GM19328 (cell line): ENCODE measurements around the gene TRDMT1.

ENCODE experiments used
- ATAC-seq: cut with Tn5 transposase; IDR thresholded peaks from one replicate; pipeline ENCODE4 v1.9.1; 2021; ENCODE audit warnings: mild to moderate bottlenecking, moderate library complexity; ENCODE audit not compliant: unreplicated experiment

The TRDMT1 gene

GRCh38 chr10:17101910-17102266 is 99.6 kb downstream of the TRDMT1 start:
- no peak for ATAC-seq

DNA sequence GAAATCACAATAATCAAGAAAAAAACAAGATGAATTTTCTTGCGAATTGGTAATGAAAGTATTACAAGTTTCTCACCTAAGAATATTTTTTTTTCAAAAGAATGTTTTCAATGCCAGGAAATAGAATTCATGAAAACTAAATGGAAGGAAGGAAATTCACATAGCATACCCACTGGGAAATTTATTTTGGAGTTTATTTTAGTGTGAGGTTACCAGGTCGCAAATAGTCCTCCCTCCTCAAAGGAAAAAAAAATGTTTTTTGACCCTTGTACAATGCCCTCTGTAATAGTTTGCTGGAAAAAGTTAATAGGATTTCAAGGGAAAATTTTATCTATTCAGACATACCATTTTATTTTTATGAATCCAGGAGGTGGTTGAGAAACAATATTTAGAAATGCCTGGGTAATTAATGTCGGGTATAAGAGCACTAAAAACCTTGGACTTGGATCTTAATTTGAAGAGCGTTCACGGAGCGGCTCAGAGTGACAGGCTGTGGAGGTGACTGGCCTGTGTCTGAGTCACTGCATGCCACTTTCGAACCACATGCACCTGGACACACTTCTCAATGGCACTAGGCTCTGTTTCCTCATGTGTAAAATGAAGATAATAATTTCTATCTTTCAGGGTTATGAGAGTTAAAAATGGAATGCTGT is 100.1 kb downstream of the TRDMT1 start:
- ATAC-seq: no peak

DNA sequence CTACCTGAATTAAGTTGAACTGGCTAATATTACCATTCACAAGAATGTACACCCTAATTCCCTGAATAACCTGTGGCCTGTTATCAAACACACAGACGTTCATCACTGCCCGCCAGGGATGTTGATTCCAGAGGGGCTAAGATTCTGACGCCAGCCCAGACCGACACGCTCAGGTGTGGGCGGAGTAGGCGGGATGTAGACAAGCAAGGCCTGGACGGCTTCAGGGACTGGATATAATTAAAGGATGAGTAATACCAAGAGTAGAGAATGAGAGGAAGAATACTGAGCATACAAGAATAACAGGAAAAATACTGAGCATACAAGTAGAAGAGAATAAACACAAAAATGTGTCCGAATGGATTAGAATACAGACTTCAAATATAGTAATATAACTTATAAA is 100.9 kb downstream of the TRDMT1 start:
- ATAC-seq: no peak

- no peak for ATAC-seq
These were observed 103.5 kb downstream of the TRDMT1 start for GRCh38 chr10:17098012-17098411.
